ENCODE measurements around the gene TIGAR.

The TIGAR gene

DNA sequence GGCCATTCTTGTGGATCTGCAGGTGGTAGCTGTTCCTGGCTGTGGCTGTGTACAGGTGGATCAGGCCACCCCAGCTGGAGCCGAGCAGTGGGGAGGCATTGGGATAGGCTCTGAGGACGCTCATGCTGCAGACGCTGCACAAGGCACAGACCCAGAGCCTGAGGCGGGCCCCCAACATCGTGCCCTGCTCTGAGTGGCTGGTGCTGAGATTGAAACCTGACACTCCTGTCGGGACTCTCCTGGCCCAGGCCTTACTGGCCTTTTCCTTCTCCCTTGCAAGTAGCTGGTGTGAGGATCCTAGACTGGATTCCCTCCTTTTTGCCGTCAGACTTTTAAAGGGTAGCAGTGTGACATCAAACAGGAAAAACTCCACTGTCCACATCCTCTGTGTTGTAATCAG is 58.4 kb downstream of the TIGAR start, which contains the start of gene FGF23:
TSS of gene FGF23 (minus strand) at position 308 of the 400 bp plus-strand sequence. CDS start at position 178, 130 bp downstream.
- Histone ChIP-seq H2AFZ (ENCODE audit: low read length, unreplicated experiment) (no peak within 1 kb of the TSS), H3K4me3 (ENCODE audit: low read depth, low read length) (no peak within 1 kb of the TSS), H3K4me1 (ENCODE audit: control insufficient read depth, insufficient read depth, low read length, unreplicated experiment) (no peaks in the 10 kb centered on the region), H3K27ac (ENCODE audit: low read depth, low read length) (no peak within 1 kb of the TSS), H3K79me2 (ENCODE audit: control insufficient read depth, insufficient read depth, low read length, unreplicated experiment) (no peaks in the 10 kb centered on the region), H3K36me3 (ENCODE audit: insufficient read depth, low read length) (no peaks in the 10 kb centered on the region), H3K27me3 (ENCODE audit: insufficient read depth, low read length) (peaks cover 71% of the 10 kb centered on the region)

DNA sequence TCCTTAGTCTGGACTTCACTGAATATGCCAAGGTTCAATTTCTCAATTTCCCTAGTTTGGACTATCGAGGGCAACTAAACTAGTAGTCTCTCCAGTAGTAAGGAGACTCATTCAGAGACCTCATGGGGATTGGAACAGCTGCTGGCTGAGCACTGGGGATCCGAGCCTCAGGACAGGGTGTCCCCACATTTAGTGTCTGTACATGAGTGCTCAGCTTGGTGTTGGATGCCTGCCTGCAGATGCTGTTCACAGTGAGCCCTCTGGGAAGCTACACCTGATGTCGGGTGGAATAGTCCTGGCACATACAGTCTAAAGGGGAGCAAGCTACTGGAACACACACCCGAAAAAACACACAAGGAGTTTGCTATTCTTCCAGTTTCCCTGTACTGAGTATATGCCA is 59.3 kb downstream of the TIGAR start:
- Histone ChIP-seq H3K79me2 (ENCODE audit: control insufficient read depth, insufficient read depth, low read length, unreplicated experiment) (no peaks in the 10 kb centered on the region), H3K36me3 (ENCODE audit: insufficient read depth, low read length) (no peaks in the 10 kb centered on the region), H3K27me3 (ENCODE audit: insufficient read depth, low read length) (peaks cover 67% of the 10 kb centered on the region), H3K4me1 (ENCODE audit: control insufficient read depth, insufficient read depth, low read length, unreplicated experiment) (no peaks in the 10 kb centered on the region), H2AFZ (ENCODE audit: low read length, unreplicated experiment) (no peak overlapping the region), H3K27ac (ENCODE audit: low read depth, low read length) (no peak overlapping the region), H3K4me3 (ENCODE audit: low read depth, low read length) (no peak overlapping the region)

DNA sequence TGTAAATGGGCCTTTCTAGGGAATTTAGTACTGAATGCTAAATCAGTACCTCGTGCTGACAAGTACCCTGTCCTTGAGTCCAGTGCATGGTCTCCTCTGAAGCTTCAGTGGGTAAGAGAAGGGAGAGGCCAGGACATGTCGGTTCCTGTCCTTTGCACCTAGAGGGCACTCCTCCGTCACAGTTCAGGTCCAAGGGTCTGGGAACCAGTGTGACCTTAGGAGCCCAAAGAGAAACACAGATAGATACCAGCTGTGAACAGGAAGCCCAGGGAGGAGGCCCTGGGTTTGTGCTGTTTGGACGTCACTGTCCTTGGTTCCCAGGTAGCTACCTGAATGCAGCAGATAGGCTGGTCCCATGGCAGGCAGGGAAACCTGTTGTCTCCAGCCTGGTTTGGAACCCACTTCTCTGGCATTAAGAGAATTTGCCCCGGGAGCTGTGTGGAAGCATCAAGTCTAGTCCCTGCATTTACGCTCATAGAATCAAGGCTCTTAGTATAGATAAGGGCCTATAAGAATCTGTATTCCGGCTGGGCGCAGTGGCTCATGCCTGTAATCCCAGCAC is 62.4 kb downstream of the TIGAR start:
- Histone ChIP-seq H3K4me3 (ENCODE audit: low read depth, low read length) (no peak overlapping the region), H3K4me1 (ENCODE audit: control insufficient read depth, insufficient read depth, low read length, unreplicated experiment) (no peaks in the 10 kb centered on the region), H2AFZ (ENCODE audit: low read length, unreplicated experiment) (no peak overlapping the region), H3K79me2 (ENCODE audit: control insufficient read depth, insufficient read depth, low read length, unreplicated experiment) (no peaks in the 10 kb centered on the region), H3K27ac (ENCODE audit: low read depth, low read length) (no peak overlapping the region), H3K36me3 (ENCODE audit: insufficient read depth, low read length) (no peaks in the 10 kb centered on the region), H3K27me3 (ENCODE audit: insufficient read depth, low read length) (peaks cover 64% of the 10 kb centered on the region)

DNA sequence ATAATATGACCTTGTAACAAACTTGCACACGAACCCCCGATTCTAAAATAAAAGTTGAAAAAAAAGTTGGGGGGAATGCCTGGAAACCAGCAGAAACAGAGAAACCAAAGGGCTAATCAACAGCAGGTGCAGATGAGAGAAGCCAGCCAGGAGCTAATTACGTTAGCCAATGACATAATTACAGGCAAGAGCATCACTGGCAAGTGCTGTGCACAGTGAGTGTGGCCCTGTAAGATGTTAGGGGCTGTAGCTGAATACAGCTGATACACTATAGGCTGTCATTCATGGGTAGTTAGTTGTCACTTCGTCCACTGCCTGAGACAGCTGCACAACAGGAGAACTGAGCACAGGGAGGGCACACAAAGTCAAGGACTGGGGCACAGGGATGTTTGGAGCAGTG is 65.8 kb downstream of the TIGAR start:
- Histone ChIP-seq H3K4me3 (ENCODE audit: low read depth, low read length) (no peak overlapping the region), H3K27me3 (ENCODE audit: insufficient read depth, low read length) (peaks cover 36% of the 10 kb centered on the region), H3K36me3 (ENCODE audit: insufficient read depth, low read length) (no peaks in the 10 kb centered on the region), H3K27ac (ENCODE audit: low read depth, low read length) (no peak overlapping the region), H3K4me1 (ENCODE audit: control insufficient read depth, insufficient read depth, low read length, unreplicated experiment) (no peaks in the 10 kb centered on the region), H3K79me2 (ENCODE audit: control insufficient read depth, insufficient read depth, low read length, unreplicated experiment) (no peaks in the 10 kb centered on the region), H2AFZ (ENCODE audit: low read length, unreplicated experiment) (no peak overlapping the region)

DNA sequence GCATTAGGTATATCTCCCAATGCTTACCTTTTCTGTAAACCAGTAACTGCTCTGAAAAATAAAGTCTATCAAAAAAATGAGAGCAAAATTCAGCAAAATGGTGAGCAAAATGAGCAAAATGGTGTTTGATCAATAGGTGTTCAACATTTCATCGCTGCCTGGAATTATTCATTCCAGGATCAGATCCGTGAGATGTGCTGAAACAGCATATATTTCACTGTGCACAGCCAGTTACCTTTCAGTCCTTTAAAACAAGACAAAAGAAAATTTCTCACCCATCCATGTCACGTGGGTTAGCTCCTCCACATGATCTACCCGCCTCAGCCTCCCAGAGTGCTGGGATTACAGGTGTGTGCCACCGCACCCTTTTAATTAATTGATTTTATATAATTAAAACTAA is 66.6 kb downstream of the TIGAR start:
- H3K27me3 ChIP-seq (ENCODE audit: insufficient read depth, low read length), result peaks cover 37% of the 10 kb centered on the region
- H3K27ac ChIP-seq (ENCODE audit: low read depth, low read length), result no peak overlapping the region
- no peaks in the 10 kb centered on the region for H3K36me3 ChIP-seq (ENCODE audit: insufficient read depth, low read length)
- no peak overlapping the region for H2AFZ ChIP-seq (ENCODE audit: low read length, unreplicated experiment)
- no peaks in the 10 kb centered on the region for H3K79me2 ChIP-seq (ENCODE audit: control insufficient read depth, insufficient read depth, low read length, unreplicated experiment)
- H3K4me3 ChIP-seq (ENCODE audit: low read depth, low read length), result no peak overlapping the region
- H3K4me1 ChIP-seq (ENCODE audit: control insufficient read depth, insufficient read depth, low read length, unreplicated experiment), result no peaks in the 10 kb centered on the region

DNA sequence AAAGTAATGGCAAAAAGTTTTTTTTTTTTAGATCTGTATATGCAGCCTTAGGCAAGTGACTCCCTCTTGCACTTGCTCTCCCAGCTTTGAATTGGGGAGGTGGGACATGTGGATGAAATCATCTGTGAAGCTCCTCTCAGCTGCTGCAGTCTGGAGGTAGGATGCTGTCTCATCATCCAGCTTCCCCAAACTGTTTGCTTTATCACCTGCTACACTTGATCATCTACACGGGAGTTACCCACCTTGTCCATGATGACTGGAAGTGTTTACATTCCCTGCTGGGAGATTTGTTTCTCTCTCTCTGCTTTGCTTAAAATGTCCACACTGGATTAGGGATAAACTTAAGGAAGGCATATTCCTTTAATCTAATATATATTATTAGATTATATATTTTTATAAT is 67.0 kb downstream of the TIGAR start:
- H3K36me3 ChIP-seq (ENCODE audit: insufficient read depth, low read length), result no peaks in the 10 kb centered on the region
- no peaks in the 10 kb centered on the region for H3K79me2 ChIP-seq (ENCODE audit: control insufficient read depth, insufficient read depth, low read length, unreplicated experiment)
- no peak overlapping the region for H3K27ac ChIP-seq (ENCODE audit: low read depth, low read length)
- H3K4me1 ChIP-seq (ENCODE audit: control insufficient read depth, insufficient read depth, low read length, unreplicated experiment), result no peaks in the 10 kb centered on the region
- H3K27me3 ChIP-seq (ENCODE audit: insufficient read depth, low read length), result peaks cover 37% of the 10 kb centered on the region
- H2AFZ ChIP-seq (ENCODE audit: low read length, unreplicated experiment), result no peak overlapping the region
- no peak overlapping the region for H3K4me3 ChIP-seq (ENCODE audit: low read depth, low read length)

DNA sequence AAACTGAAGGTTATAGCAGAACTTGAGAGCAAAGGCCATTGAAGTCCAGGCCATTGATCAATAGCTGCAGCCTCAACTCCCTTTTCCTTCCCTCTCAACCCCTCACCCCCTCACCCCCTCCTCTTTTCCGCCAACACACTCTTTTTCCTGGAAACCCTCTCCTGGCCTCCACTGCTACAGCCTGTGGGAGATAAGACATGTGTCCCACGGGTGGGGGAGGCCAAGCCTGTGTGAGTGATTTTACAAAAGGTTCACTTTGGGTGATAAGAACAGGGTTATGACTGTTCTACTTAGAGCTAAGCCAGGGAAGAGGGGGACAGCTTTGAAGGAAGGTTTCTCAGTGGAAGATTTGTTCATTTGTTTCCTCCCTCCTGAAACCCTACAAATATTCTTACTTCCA is 67.6 kb downstream of the TIGAR start:
- no peaks in the 10 kb centered on the region for H3K4me1 ChIP-seq (ENCODE audit: control insufficient read depth, insufficient read depth, low read length, unreplicated experiment)
- H3K36me3 ChIP-seq (ENCODE audit: insufficient read depth, low read length), result no peaks in the 10 kb centered on the region
- H3K27ac ChIP-seq (ENCODE audit: low read depth, low read length), result no peak overlapping the region
- no peaks in the 10 kb centered on the region for H3K79me2 ChIP-seq (ENCODE audit: control insufficient read depth, insufficient read depth, low read length, unreplicated experiment)
- no peak overlapping the region for H3K4me3 ChIP-seq (ENCODE audit: low read depth, low read length)
- H3K27me3 ChIP-seq (ENCODE audit: insufficient read depth, low read length), result peaks cover 36% of the 10 kb centered on the region
- H2AFZ ChIP-seq (ENCODE audit: low read length, unreplicated experiment), result no peak overlapping the region

DNA sequence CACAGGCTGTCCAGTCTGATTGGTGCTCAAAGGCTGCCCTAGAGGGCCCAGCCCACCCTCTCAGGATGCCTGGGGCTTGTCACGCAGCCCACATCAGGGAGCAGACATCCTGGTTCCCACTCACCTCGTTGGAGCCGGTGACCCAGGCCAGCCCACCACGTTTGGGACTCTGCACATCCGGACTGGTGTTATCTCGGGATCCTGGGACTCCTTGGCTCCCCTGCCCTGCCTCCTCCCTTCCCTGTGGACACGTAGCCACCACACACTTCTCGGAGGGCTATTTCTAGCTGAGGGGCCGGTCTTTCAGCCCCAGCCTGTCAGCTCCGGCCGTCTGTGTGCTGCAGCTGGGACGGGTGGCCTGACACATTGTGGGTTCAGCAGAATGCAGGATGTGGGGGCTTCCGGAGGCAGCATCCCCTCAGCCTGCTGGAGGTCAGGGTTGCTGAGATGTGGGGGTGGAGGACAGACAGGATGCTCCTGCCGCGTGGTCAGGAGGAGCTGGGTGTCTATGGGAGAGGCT is 71.3 kb downstream of the TIGAR start:
- no peak overlapping the region for H3K27ac ChIP-seq (ENCODE audit: low read depth, low read length)
- H3K4me3 ChIP-seq (ENCODE audit: low read depth, low read length), result no peak overlapping the region
- no peaks in the 10 kb centered on the region for H3K4me1 ChIP-seq (ENCODE audit: control insufficient read depth, insufficient read depth, low read length, unreplicated experiment)
- no peaks in the 10 kb centered on the region for H3K79me2 ChIP-seq (ENCODE audit: control insufficient read depth, insufficient read depth, low read length, unreplicated experiment)
- H3K36me3 ChIP-seq (ENCODE audit: insufficient read depth, low read length), result no peaks in the 10 kb centered on the region
- H2AFZ ChIP-seq (ENCODE audit: low read length, unreplicated experiment), result no peak overlapping the region
- H3K27me3 ChIP-seq (ENCODE audit: insufficient read depth, low read length), result peaks cover 42% of the 10 kb centered on the region

DNA sequence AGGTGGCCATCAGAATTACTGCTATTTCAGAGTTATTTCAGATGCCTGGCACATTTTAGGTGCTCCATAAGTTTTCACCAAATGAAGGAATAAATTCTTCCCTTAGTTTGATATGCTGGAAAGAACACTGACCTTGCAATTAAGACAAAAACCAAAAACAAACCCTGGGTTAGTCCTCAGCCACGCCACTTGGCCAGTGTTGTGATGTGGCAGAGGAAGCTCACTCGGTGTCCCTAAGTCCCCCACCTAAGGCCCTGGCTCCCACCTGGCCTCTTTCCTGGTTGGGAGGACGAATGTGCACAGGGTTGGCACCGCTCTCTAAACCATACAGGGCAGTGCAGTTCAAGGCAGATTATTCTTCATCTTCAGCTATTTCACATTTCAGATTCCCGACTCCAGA is 72.2 kb downstream of the TIGAR start:
- H3K4me1 ChIP-seq (ENCODE audit: control insufficient read depth, insufficient read depth, low read length, unreplicated experiment), result no peaks in the 10 kb centered on the region
- no peak overlapping the region for H2AFZ ChIP-seq (ENCODE audit: low read length, unreplicated experiment)

DNA sequence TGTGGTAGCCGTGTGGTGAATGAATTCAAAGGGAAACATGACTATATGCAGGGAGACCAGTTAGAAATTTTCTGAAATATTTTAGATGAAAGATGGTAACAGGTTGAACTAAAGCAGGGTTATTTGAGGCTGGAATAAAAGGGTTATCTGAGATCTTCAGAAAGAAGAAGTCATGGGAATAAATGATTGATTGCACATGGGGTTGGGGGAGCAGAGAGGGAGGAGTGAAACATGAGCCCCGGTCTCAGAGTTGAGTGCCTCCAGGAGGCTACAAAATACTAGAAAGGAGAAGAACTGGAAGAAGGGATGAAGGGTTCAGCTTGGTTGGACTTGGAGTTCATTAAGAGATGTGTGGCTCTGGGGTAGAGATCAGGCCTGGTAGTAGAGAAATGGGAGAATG is 74.8 kb downstream of the TIGAR start:
- no peaks in the 10 kb centered on the region for H3K79me2 ChIP-seq (ENCODE audit: control insufficient read depth, insufficient read depth, low read length, unreplicated experiment)
- H3K36me3 ChIP-seq (ENCODE audit: insufficient read depth, low read length), result no peaks in the 10 kb centered on the region
- no peak overlapping the region for H3K27ac ChIP-seq (ENCODE audit: low read depth, low read length)
- H3K4me1 ChIP-seq (ENCODE audit: control insufficient read depth, insufficient read depth, low read length, unreplicated experiment), result no peaks in the 10 kb centered on the region
- no peak overlapping the region for H3K4me3 ChIP-seq (ENCODE audit: low read depth, low read length)
- peaks cover 55% of the 10 kb centered on the region for H3K27me3 ChIP-seq (ENCODE audit: insufficient read depth, low read length)
- H2AFZ ChIP-seq (ENCODE audit: low read length, unreplicated experiment), result no peak overlapping the region

More for the DNA sequence above, 72.2 kb downstream of the TIGAR start:
- no peaks in the 10 kb centered on the region for H3K36me3 ChIP-seq (ENCODE audit: insufficient read depth, low read length)
- no peak overlapping the region for H3K4me3 ChIP-seq (ENCODE audit: low read depth, low read length)
- peaks cover 42% of the 10 kb centered on the region for H3K27me3 ChIP-seq (ENCODE audit: insufficient read depth, low read length)
- no peaks in the 10 kb centered on the region for H3K79me2 ChIP-seq (ENCODE audit: control insufficient read depth, insufficient read depth, low read length, unreplicated experiment)
- H3K27ac ChIP-seq (ENCODE audit: low read depth, low read length), result no peak overlapping the region

DNA sequence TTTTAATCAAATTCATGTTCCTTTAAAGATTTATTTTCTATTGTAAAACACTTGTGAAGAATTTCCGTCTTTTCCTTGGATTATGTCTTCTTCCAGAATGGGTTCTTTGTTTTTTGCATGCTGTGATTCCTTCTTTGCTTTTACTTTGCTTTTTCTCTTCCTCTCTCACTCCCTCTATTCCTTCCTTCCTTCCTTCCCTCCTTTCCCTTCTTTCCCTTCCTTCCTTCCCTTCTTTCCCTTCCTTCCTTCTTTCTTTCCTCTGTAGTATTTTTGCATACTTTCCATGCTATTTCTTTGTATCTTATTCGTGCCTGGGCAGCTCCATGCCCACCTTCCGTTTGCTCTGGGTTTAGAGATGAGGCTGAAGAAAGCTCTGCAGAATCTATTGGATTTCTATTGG is 80.1 kb downstream of the TIGAR start:
- no peak overlapping the region for H3K27ac ChIP-seq (ENCODE audit: low read depth, low read length)
- no peaks in the 10 kb centered on the region for H3K79me2 ChIP-seq (ENCODE audit: control insufficient read depth, insufficient read depth, low read length, unreplicated experiment)
- no peak overlapping the region for H2AFZ ChIP-seq (ENCODE audit: low read length, unreplicated experiment)
- peaks cover 52% of the 10 kb centered on the region for H3K27me3 ChIP-seq (ENCODE audit: insufficient read depth, low read length)
- H3K4me3 ChIP-seq (ENCODE audit: low read depth, low read length), result no peak overlapping the region
- no peaks in the 10 kb centered on the region for H3K36me3 ChIP-seq (ENCODE audit: insufficient read depth, low read length)
- no peaks in the 10 kb centered on the region for H3K4me1 ChIP-seq (ENCODE audit: control insufficient read depth, insufficient read depth, low read length, unreplicated experiment)
